GM23248 (cell line): ENCODE results near the gene DLST. TPM values are rescaled to one million over a fixed set of nuclear protein-coding genes. Genes with fewer than 3 reads are reported as not detected.

Source experiments
- DNase-seq: peaks from one replicate; pipeline ENCODE4 v3.0.0-alpha.2; 2015
- H2AFZ ChIP-seq: fragments of 200-600 bp; sonication (generic); 2 replicates; pipeline ENCODE4 v1.6.1; 2016; ENCODE audit warnings: antibody characterized with exemption
- H3F3A ChIP-seq: fragments of 200-600 bp; sonication (generic); 2 replicates; pipeline ENCODE4 v1.6.1; 2016; ENCODE audit warnings: mild to moderate bottlenecking, antibody characterized with exemption, mixed run types; ENCODE audit not compliant: insufficient read depth
- H3K27ac ChIP-seq: fragments of 200-600 bp; sonication (generic); 2 replicates; pipeline ENCODE4 v1.5.1; 2016; ENCODE audit warnings: mild to moderate bottlenecking
- H3K27me3 ChIP-seq: fragments of 200-600 bp; sonication (generic); replicated peaks from 2 replicates; pipeline ENCODE4 v1.6.1; 2016; ENCODE audit warnings: mild to moderate bottlenecking; ENCODE audit not compliant: insufficient read depth
- H3K36me3 ChIP-seq: fragments of 200-600 bp; sonication (generic); 2 replicates; pipeline ENCODE4 v1.6.1; 2016; ENCODE audit warnings: low read depth, mild to moderate bottlenecking
- H3K4me1 ChIP-seq: fragments of 200-600 bp; sonication (generic); 2 replicates; pipeline ENCODE4 v1.6.1; 2016; ENCODE audit warnings: mild to moderate bottlenecking; ENCODE audit not compliant: insufficient read depth
- H3K4me2 ChIP-seq: fragments of 200-600 bp; sonication (generic); one replicate; pipeline ENCODE4 v1.6.1; 2016; ENCODE audit warnings: mild to moderate bottlenecking; ENCODE audit not compliant: unreplicated experiment
- H3K4me3 ChIP-seq: fragments of 200-600 bp; sonication (generic); 2 replicates; pipeline ENCODE4 v1.5.1; 2016; ENCODE audit warnings: mild to moderate bottlenecking
- H3K79me2 ChIP-seq: fragments of 200-600 bp; sonication (generic); 2 replicates; pipeline ENCODE4 v1.6.1; 2016; ENCODE audit warnings: mild to moderate bottlenecking; ENCODE audit not compliant: insufficient read depth
- H3K9ac ChIP-seq: fragments of 200-600 bp; sonication (generic); 2 replicates; pipeline ENCODE4 v1.6.1; 2016; ENCODE audit warnings: mild to moderate bottlenecking
- H3K9me2 ChIP-seq: fragments of 200-600 bp; sonication (generic); 2 replicates; pipeline ENCODE4 v1.6.1; 2016; ENCODE audit warnings: mixed run types, mild to moderate bottlenecking, moderate library complexity; ENCODE audit not compliant: insufficient read depth
- H3K9me3 ChIP-seq: fragments of 200-600 bp; sonication (generic); one replicate; pipeline ENCODE4 v1.6.1; 2017; ENCODE audit warnings: low read depth
- H4K20me1 ChIP-seq: fragments of 200-600 bp; sonication (generic); 2 replicates; pipeline ENCODE4 v1.6.0; 2016; ENCODE audit not compliant: insufficient read depth
- EZH2 ChIP-seq: fragments of 200-600 bp; sonication (generic); IDR thresholded peaks from 2 replicates; pipeline ENCODE4 v1.6.1; 2018; ENCODE audit warnings: antibody characterized with exemption, mild to moderate bottlenecking; ENCODE audit not compliant: insufficient read depth, poor library complexity, severe bottlenecking
- EZH2phosphoT487 ChIP-seq: fragments of 200-600 bp; sonication (generic); IDR thresholded peaks from 2 replicates; pipeline ENCODE4 v1.6.1; 2018; ENCODE audit warnings: antibody characterized with exemption, moderate library complexity, mild to moderate bottlenecking, low read depth; ENCODE audit not compliant: insufficient read depth
- WGBS, 2 experiments: methylation state at CpG; one replicate each; pipeline ENCODE4 v1.1.6; 2015 to 2017; ENCODE audit warnings: low lambda C conversion rate in 2 of 2, low coverage in 1 of 2; ENCODE audit errors: missing lambda C conversion rate in 2 of 2; 5-methylcytosine and 5-hydroxymethylcytosine counted together
- in situ Hi-C: fragments of 300-500 bp; cut with MboI; formaldehyde crosslinking; loops from 2 replicates; pipeline ENCODE4 v1.15.0; 2020
- polyA plus RNA-seq: library from polyadenylated mRNA; unstranded; fragments of >200 nt; fragmentation: Nextera tagmentation; extraction: Ambion mirVana; gene quantifications from 2 replicates; pipeline ENCODE4 v1.2.1, GENCODE V29; 2016
- total RNA-seq: library from RNA; depleted of rRNA; stranded (reverse); fragments of >200 nt; shearing (Covaris generic); gene quantifications from 2 replicates; pipeline ENCODE4 v1.2.3, GENCODE V29; 2014

Gene DLST
- total and polyA plus RNA-seq, 2 experiments from 2014 or later = 11.8 to 60.8 TPM

DNA sequence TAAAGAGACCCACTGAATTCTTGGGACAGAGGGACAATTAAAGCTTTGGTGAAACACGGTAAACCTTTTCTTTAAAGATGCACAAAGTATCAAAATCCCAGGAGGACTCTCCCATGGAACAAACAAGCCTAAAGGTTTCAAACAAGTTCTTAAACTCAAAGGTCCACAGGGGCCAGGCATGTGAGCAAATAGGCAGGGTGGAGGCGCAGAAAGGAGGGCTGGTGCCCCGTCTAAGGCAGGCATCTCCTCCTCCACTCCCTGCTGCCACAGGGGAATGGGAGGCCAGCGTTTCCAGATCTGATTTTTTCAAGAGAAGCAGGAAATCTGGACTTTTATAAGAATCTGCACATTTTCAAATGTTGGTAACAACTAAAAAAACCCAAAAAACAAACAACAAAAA is 33.7 kb downstream of the DLST start:
- Histone ChIP-seq H3K4me2 (no peak overlapping the region), H2AFZ (no peak overlapping the region), H3K27me3 (no peaks in the 10 kb centered on the region), H3K27ac (no peak overlapping the region), H3K4me1 (0 out of 2 replicates have a peak, but pooled peaks cover 5% of the 10 kb centered on the region), H3K79me2 (no peaks in the 10 kb centered on the region), H4K20me1 (no peaks in the 10 kb centered on the region), H3K9ac (no peak overlapping the region), H3K4me3 (no peak overlapping the region), H3F3A (no peaks in the 10 kb centered on the region), H3K36me3 (no peaks in the 10 kb centered on the region), H3K9me3 (no peaks in the 10 kb centered on the region), H3K9me2 (no peaks in the 10 kb centered on the region)
- DNase-seq = no peak
- in situ Hi-C loops = loop anchor here (10.0 kb wide), 1 partner anchor 179 kb away; no protein-coding TSS in a partner anchor
- WGBS, 2 experiments = 64 to 65% methylated on average over 4 of the region's 4 CpGs
- TF ChIP-seq EZH2phosphoT487 (no peak), EZH2 (no peak)

DNA sequence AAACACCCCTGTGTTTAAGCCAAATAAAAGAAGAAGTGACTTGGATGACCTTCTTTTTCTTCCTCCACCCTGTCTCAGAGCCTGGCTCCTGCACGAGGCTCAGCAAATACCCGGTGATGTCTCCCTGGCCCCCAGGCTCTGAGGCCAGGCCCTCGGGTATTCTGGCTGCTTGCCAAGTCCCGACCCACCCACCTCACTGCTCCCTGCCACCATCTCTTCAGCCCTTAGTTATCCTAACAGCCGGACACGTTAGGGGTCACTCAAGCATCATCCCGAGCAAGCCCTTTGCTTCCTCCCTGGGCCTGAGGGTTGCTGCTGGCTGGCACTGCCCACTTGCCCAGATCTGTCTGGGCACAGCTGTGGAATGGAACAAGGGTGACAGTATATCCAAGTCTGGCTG is 34.1 kb downstream of the DLST start:
- no peak for DNase-seq
- H3K4me1 ChIP-seq = 0 out of 2 replicates have a peak, but pooled peaks cover 5% of the 10 kb centered on the region
- TF ChIP-seq EZH2 (no peak), EZH2phosphoT487 (no peak)
- in situ Hi-C loops = loop anchor here (10.0 kb wide), 1 partner anchor 179 kb away; no protein-coding TSS in a partner anchor
- no peaks in the 10 kb centered on the region for H3K9me3 ChIP-seq
- H3K4me3 ChIP-seq = no peak overlapping the region
- H3K27ac ChIP-seq = no peak overlapping the region
- H3K4me2 ChIP-seq = no peak overlapping the region
- no peaks in the 10 kb centered on the region for H3F3A ChIP-seq
- H3K9me2 ChIP-seq = no peaks in the 10 kb centered on the region
- no peaks in the 10 kb centered on the region for H4K20me1 ChIP-seq
- no peaks in the 10 kb centered on the region for H3K79me2 ChIP-seq
- no peak overlapping the region for H2AFZ ChIP-seq
- no peaks in the 10 kb centered on the region for H3K27me3 ChIP-seq
- H3K36me3 ChIP-seq = no peaks in the 10 kb centered on the region
- 38 to 40% methylated on average over 7 of the region's 7 CpGs for WGBS, 2 experiments
- H3K9ac ChIP-seq = no peak overlapping the region

DNA sequence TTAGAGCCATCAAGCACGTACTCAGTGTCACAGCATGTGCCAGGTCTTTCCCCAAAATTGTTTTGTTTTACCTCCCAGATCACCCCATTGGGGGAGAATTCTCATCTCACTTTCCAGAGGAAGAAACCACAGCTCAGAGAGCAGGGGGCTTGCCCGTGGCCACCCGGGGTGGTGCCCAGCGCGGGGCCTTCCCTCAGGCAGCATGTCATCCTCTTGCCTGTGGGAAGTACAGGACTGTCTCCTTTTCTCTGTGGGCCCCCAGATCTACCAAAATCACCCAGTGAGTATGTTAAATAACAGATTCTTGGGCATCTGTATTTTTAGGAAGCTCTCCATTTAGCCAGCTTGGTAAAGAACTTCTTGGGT is 35.4 kb downstream of the DLST start:
- H3K9me3 ChIP-seq = no peaks in the 10 kb centered on the region
- no peak for DNase-seq
- H3K27me3 ChIP-seq = no peaks in the 10 kb centered on the region
- no peak overlapping the region for H3K4me2 ChIP-seq
- no peak overlapping the region for H2AFZ ChIP-seq
- 0 out of 2 replicates have a peak, but pooled peaks cover 5% of the 10 kb centered on the region for H3K4me1 ChIP-seq
- H3K79me2 ChIP-seq = no peaks in the 10 kb centered on the region
- H4K20me1 ChIP-seq = no peaks in the 10 kb centered on the region
- H3K4me3 ChIP-seq = no peak overlapping the region
- 86 to 92% methylated on average over 5 of the region's 5 CpGs for WGBS, 2 experiments
- H3K36me3 ChIP-seq = no peaks in the 10 kb centered on the region
- no peak overlapping the region for H3K9ac ChIP-seq
- H3F3A ChIP-seq = no peaks in the 10 kb centered on the region
- H3K27ac ChIP-seq = no peak overlapping the region
- TF ChIP-seq EZH2 (no peak), EZH2phosphoT487 (no peak)
- in situ Hi-C loops = loop anchor here (10.0 kb wide), 1 partner anchor 178 kb away; no protein-coding TSS in a partner anchor
- no peaks in the 10 kb centered on the region for H3K9me2 ChIP-seq

DNA sequence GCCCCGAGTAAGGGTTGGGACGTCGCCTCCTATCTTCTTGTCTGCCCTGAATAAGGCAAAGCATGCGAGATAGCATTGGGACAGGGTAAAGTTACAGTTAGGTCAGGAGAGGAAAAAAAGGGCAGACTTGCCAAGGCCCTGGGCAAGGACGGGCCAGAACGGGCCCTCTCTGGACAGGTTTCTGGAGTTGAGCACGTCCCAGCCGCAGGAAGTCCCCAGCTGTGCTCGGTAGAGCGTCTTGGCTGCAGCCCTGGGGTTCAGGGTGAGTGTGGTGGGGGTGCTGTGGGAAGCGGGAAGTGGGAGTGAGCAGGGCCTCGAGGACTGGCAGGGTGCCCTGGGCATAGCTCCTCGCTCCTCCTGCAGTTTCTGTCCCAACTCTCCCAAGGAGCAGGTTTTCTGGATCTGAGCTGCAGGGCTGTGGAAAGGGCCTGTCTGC is 35.9 kb downstream of the DLST start:
- no peaks in the 10 kb centered on the region for H3K9me2 ChIP-seq
- no peaks in the 10 kb centered on the region for H3K79me2 ChIP-seq
- H4K20me1 ChIP-seq = no peaks in the 10 kb centered on the region
- DNase-seq = no peak
- 0 out of 2 replicates have a peak, but pooled peaks cover 5% of the 10 kb centered on the region for H3K4me1 ChIP-seq
- no peaks in the 10 kb centered on the region for H3K27me3 ChIP-seq
- no peak overlapping the region for H3K27ac ChIP-seq
- no peaks in the 10 kb centered on the region for H3F3A ChIP-seq
- no peak overlapping the region for H3K4me3 ChIP-seq
- H3K4me2 ChIP-seq = no peak overlapping the region
- no peak overlapping the region for H2AFZ ChIP-seq
- 54 to 56% methylated on average over 13 of the region's 13 CpGs for WGBS, 2 experiments
- no peaks in the 10 kb centered on the region for H3K9me3 ChIP-seq
- H3K9ac ChIP-seq = no peak overlapping the region
- in situ Hi-C loops = loop anchor here (10.0 kb wide), 1 partner anchor 177 kb away; no protein-coding TSS in a partner anchor
- TF ChIP-seq EZH2 (no peak), EZH2phosphoT487 (no peak)
- H3K36me3 ChIP-seq = no peaks in the 10 kb centered on the region
